H1 (cell line): ENCODE results near the gene DIDO1. TPM values are rescaled to one million over a fixed set of nuclear protein-coding genes. Genes with fewer than 3 reads are reported as not detected.
A peak's percentile ranks its signal among the peaks of the same experiment; 100 is the strongest.

ENCODE experiments used
- ASH2L ChIP-seq: fragments of 200-600, 300-600 bp; sonication (generic); IDR thresholded peaks from one replicate; pipeline ENCODE4 v1.7.1; 2017; ENCODE audit warnings: low read length
- CHD2 ChIP-seq: IDR thresholded peaks from 2 replicates; pipeline ENCODE4 v1.6.1; 2012; ENCODE audit warnings: low read length, improper control_type of control experiment
- CTBP2 ChIP-seq: IDR thresholded peaks from 2 replicates; pipeline ENCODE4 v1.7.0; 2011; ENCODE audit warnings: borderline replicate concordance, mild to moderate bottlenecking, moderate library complexity, mixed read lengths, low read length; ENCODE audit not compliant: insufficient read depth, insufficient read length
- GABPA ChIP-seq: IDR thresholded peaks from 2 replicates; pipeline ENCODE4 v1.6.1; 2011; ENCODE audit warnings: mild to moderate bottlenecking, low read length, moderate library complexity, borderline replicate concordance; ENCODE audit not compliant: insufficient read depth
- HDAC2 ChIP-seq, 2 experiments: fragments of 300-600 bp in 1 of 2; sonication (generic) in 1 of 2; IDR thresholded peaks; 2 replicates each; pipeline ENCODE4 v1.6.1; 2011 to 2012; ENCODE audit warnings: low read depth in 2 of 2, low read length in 2 of 2, mild to moderate bottlenecking in 2 of 2, moderate library complexity in 2 of 2, borderline replicate concordance in 1 of 2, inconsistent platforms in 1 of 2
- JUND ChIP-seq: IDR thresholded peaks from 2 replicates; pipeline ENCODE4 v1.6.1; 2011; ENCODE audit warnings: mild to moderate bottlenecking, improper control_type of control experiment, low read length
- KDM4A ChIP-seq: IDR thresholded peaks from one replicate; pipeline ENCODE4 v1.7.1; 2012; ENCODE audit warnings: low read depth, mild to moderate bottlenecking, moderate library complexity, low read length, inconsistent platforms; ENCODE audit not compliant: severe bottlenecking
- NRF1 ChIP-seq: IDR thresholded peaks from 2 replicates; pipeline ENCODE4 v1.6.1; 2011; ENCODE audit warnings: mild to moderate bottlenecking, low read depth, low read length, improper control_type of control experiment
- PHF8 ChIP-seq: fragments of 200-600 bp; sonication (generic); conservative IDR thresholded peaks from 2 replicates; pipeline ENCODE4 v1.7.1; 2012; ENCODE audit warnings: low read depth, mild to moderate bottlenecking, inconsistent platforms, low read length, moderate library complexity
- RBBP5 ChIP-seq: IDR thresholded peaks from 2 replicates; pipeline ENCODE4 v1.7.1; 2012; ENCODE audit warnings: low read depth, mild to moderate bottlenecking, inconsistent platforms, low read length, moderate library complexity, borderline replicate concordance
- SAP30 ChIP-seq: fragments of 300-600 bp; sonication (generic); IDR thresholded peaks from 2 replicates; pipeline ENCODE4 v1.7.1; 2012; ENCODE audit warnings: low read length, moderate library complexity, mild to moderate bottlenecking, inconsistent platforms; ENCODE audit not compliant: insufficient read depth, insufficient replicate concordance
- SIN3A ChIP-seq, 2 experiments: IDR thresholded peaks in 1 of 2; conservative IDR thresholded peaks in 1 of 2; 2 replicates each; pipeline ENCODE4 v1.6.1; 2011 to 2012; ENCODE audit warnings: low read length in 2 of 2, improper control_type of control experiment in 1 of 2, low read depth in 1 of 2, mild to moderate bottlenecking in 1 of 2
- SP1 ChIP-seq: IDR thresholded peaks from 2 replicates; pipeline ENCODE4 v1.6.1; 2011; ENCODE audit warnings: low read depth, low read length
- SP2 ChIP-seq: IDR thresholded peaks from 2 replicates; pipeline ENCODE4 v1.6.1; 2012; ENCODE audit warnings: mild to moderate bottlenecking, low read length, inconsistent platforms
- SUZ12 ChIP-seq: fragments of 200-600 bp; sonication (generic); IDR thresholded peaks from 2 replicates; pipeline ENCODE4 v1.6.1; 2012; ENCODE audit warnings: mild to moderate bottlenecking, inconsistent platforms, low read length, moderate library complexity, mixed read lengths
- TAF7 ChIP-seq: optimal IDR thresholded peaks from 2 replicates; pipeline ENCODE3; 2011; ENCODE audit warnings: low read depth, mild to moderate bottlenecking, inconsistent platforms, low read length, moderate library complexity, borderline replicate concordance
- TBP ChIP-seq: IDR thresholded peaks from 2 replicates; pipeline ENCODE4 v1.6.1; 2011; ENCODE audit warnings: low read depth, low read length, improper control_type of control experiment
- TCF12 ChIP-seq: IDR thresholded peaks from 2 replicates; pipeline ENCODE4 v1.6.1; 2011; ENCODE audit warnings: low read depth, mild to moderate bottlenecking, low read length
- YY1 ChIP-seq: IDR thresholded peaks from 2 replicates; pipeline ENCODE4 v1.6.1; 2011; ENCODE audit warnings: low read depth, mild to moderate bottlenecking, low read length
- ZNF274 ChIP-seq: IDR thresholded peaks from 2 replicates; pipeline ENCODE4 v1.7.0; 2012; ENCODE audit warnings: low read length, borderline replicate concordance; ENCODE audit errors: extremely low read depth
- polyA plus RNA-seq, 7 experiments: library from polyadenylated mRNA; depleted of rRNA in 3 of 7; stranded (reverse) in 5 of 7; unstranded in 2 of 7; fragments of >200 nt in 5 of 7; fragments of 200-250 nt in 2 of 7; gene quantifications; 1 replicate in 5 of 7; 2 replicates in 1 of 7; 4 replicates in 1 of 7; pipeline versions ENCODE4 v1.2.1 to v1.2.3, GENCODE V29; 2011 to 2013; ENCODE audit warnings: missing spikeins in 2 of 7, mixed read lengths in 2 of 7
- total RNA-seq: library from RNA; stranded (reverse); fragmentation: NEBNext Ultra II Directional; extraction: Animal tissue kit (Norgen Biotek cat#: 25700); gene quantifications from 2 replicates; pipeline ENCODE4 v1.2.1, GENCODE V29; 2021
- TF ChIP-seq, protein P1 (sequence below): IDR thresholded peaks from 2 replicates; pipeline ENCODE4 v1.6.1; 2012; ENCODE audit warnings: low read length, inconsistent platforms

The DIDO1 gene
- total and polyA plus RNA-seq, 2 of the 8 experiments (the other 6 are each of a cell fraction or from before 2014, with no cell fraction given), result 53.6 to 82.8 TPM

DNA sequence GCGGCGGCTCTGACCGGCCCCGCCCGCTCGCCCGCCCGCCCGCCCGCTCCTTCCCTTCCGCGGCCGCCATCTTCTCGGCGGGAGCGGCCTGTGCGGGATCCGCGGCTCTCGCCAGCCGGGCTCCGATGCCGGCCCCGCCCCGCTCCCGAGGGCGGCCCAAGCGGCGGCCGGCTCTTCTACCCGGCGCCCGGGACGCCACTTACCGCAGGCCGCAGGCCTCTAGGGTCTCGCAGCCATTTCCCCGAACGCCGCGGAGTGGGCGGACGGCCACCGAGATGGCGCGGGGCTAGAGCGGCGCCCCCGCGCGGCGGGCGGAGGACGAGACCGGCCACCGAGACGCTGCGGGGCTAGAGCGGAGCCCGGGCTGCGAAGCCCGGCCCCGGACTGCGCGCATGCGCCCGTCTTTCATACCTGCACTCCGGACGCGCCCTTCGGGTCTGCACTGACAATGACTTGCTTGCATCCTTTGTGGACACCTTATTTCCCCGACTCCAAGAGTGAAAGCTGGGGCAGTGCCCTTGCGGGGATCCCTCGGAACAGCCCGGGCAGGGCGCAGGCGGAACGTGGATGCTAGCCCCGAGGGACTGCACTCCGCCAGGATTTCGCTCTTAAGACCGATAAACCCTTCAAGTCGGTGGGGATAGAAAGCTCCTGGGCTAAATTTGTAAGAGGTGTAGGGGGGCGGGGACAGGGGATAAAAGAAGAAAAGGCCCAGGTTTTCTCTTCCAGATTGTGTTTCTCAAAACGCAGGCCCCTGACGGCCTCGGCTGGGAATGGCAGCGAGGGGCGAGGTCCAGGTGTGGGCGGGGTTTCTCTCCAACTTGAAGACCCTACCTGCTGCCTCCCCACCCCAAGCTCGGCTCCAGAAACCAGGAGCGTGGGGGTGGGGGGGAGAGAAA is at the start of gene DIDO1 (continued):
- TF ChIP-seq RBBP5 (peak; percentile 87; the same call in 1 of the 2 replicates), CHD2 (peak; percentile 47; the same call in 1 of the 2 replicates), HDAC2 (IDR thresholded peaks at IDR 0.05; ENCODE audit: borderline replicate concordance in 1 of 2, low read depth in 2 of 2, low read length in 2 of 2) (peak in 1 of 2 experiments; percentile 84; a peak in 2 of 4 replicates), ZNF274 (no peak), TAF7 (peak; percentile 38), SIN3A (conservative IDR thresholded peaks at IDR 0.05 in 1 of 2, IDR thresholded peaks at IDR 0.05 in 1 of 2; ENCODE audit: low read depth in 1 of 2, low read length in 2 of 2) (0 out of 4 replicates have a peak, but pooled peaks have one; percentile 53 to 57), KDM4A (peak; percentile 22), CTBP2 (no peak), JUND (no peak), NRF1 (peak; percentile 75), SP2 (peak; percentile 84), ASH2L (peak; percentile 78), GABPA (no peak), SUZ12 (no peak), SAP30 (peak; percentile 84), TBP (peak; percentile 67; the same call in 1 of the 2 replicates), TCF12 (no peak), YY1 (peak; percentile 81; the same call in 1 of the 2 replicates), PHF8 (peak; percentile 90), SP1 (no peak)
- TF ChIP-seq, protein P1, sequence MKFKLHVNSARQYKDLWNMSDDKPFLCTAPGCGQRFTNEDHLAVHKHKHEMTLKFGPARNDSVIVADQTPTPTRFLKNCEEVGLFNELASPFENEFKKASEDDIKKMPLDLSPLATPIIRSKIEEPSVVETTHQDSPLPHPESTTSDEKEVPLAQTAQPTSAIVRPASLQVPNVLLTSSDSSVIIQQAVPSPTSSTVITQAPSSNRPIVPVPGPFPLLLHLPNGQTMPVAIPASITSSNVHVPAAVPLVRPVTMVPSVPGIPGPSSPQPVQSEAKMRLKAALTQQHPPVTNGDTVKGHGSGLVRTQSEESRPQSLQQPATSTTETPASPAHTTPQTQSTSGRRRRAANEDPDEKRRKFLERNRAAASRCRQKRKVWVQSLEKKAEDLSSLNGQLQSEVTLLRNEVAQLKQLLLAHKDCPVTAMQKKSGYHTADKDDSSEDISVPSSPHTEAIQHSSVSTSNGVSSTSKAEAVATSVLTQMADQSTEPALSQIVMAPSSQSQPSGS, result no peak
